ENCODE measurements around the gene MITF. TPM values are rescaled to one million over a fixed set of nuclear protein-coding genes. Genes with fewer than 3 reads are reported as not detected.

Gene MITF
- total RNA-seq, 1 experiment from 2014 or later: 1.9 TPM

DNA sequence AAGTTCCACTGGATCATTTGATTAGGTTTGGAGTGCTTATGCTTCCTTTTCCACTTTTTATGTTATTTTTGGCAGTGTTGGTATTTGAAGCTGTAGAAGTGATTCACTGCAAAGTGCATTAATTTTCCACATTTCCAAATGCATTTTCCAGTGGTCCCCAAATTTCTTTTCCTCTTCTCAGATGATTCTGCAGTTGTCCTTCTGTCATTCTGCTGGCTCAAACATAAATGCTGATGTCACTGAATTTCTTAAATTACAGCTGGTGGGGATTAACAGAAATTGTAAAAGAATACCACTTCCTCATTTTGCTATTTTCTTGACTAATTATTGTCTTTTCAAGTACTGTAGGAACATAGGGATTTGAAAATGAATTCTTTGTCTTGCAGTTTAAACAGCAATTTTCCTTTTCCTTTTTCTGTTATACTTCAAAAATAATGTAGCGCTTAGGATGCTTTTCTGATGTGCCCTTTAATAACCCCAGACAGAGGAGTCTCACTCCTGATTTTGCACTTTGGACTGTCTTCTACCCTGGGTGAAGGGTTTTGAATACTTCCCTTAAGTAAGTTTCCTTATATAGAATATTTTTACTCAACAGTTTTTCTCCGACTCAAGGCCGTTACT, 25.0 kb downstream of the MITF start:
- no peaks in the 10 kb centered on the region for H3K36me3 ChIP-seq (ENCODE audit: control insufficient read depth in 1 of 2, insufficient read depth in 2 of 2, low read length in 2 of 2)
- no TSS peak for BruUV-seq (replicated peaks)
- H3K4me2 ChIP-seq (ENCODE audit: low read length): no peak overlapping the region

DNA sequence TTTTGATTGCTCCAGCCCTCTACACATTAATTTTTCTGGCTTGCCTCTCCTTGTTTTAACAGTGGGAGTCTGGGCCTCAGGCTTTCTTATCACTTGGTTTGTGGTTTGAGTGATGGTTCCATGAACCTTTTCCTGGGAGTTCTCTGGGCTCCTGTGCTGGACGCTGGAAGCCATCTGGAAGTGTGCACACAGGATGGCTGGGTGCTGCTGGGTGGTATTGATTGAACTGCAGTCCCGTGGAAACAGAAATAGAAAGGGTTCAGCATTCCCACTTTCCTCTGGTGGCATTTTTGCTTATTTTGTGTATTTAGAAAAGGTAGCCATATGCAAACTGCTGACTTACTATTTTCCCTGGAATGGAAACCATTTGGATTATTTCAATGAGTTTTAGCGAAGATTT, 25.6 kb downstream of the MITF start:
- intact Hi-C loops (cut with micrococcal nuclease): no loop called here
- no peak overlapping the region for H2AFZ ChIP-seq (ENCODE audit: low read depth, low read length, poor library complexity, severe bottlenecking)
- RAD21 ChIA-PET (ENCODE audit: low non-redundant PET in 1 of 2, low total read pairs in 2 of 2, uncharacterized antibody in 2 of 2, unreplicated experiment in 2 of 2): no interaction called here
- H3K27ac ChIP-seq (ENCODE audit: low read depth, low read length): no peak overlapping the region
- H3K4me2 ChIP-seq (ENCODE audit: low read length): no peak overlapping the region
- H3K9me3 ChIP-seq (ENCODE audit: control insufficient read depth in 1 of 2, insufficient read depth in 1 of 2, low read depth in 1 of 2, low read length in 2 of 2): no peaks in the 10 kb centered on the region
- DNase-seq (ENCODE audit: low read depth, low spot score) (no peak), ATAC-seq (no peak)
- H3K4me1 ChIP-seq (ENCODE audit: control insufficient read depth in 1 of 2, insufficient read depth in 2 of 2, low read length in 2 of 2): no peaks in the 10 kb centered on the region
- H3K27me3 ChIP-seq (ENCODE audit: insufficient read depth, low read length): no peaks in the 10 kb centered on the region
- POLR2A ChIA-PET: no interaction called here
- no peak overlapping the region for H3K4me3 ChIP-seq (replicated peaks in 1 of 2; ENCODE audit: low read depth in 1 of 2, low read length in 2 of 2)
- H3K9ac ChIP-seq (ENCODE audit: low read length): no peak overlapping the region
- no peaks in the 10 kb centered on the region for H3K36me3 ChIP-seq (ENCODE audit: control insufficient read depth in 1 of 2, insufficient read depth in 2 of 2, low read length in 2 of 2)
- no TSS peak for BruUV-seq (replicated peaks)
- H4K20me1 ChIP-seq (ENCODE audit: insufficient read depth): no peaks in the 10 kb centered on the region
- CTCF ChIA-PET: no interaction called here
- no peaks in the 10 kb centered on the region for H3K79me2 ChIP-seq (ENCODE audit: insufficient read depth, low read length)
- H3K9me2 ChIP-seq (ENCODE audit: insufficient read depth): no peaks in the 10 kb centered on the region
- TF ChIP-seq EZH2 (IDR thresholded peaks at IDR 0.05): no peak
- TF ChIP-seq, protein P1, sequence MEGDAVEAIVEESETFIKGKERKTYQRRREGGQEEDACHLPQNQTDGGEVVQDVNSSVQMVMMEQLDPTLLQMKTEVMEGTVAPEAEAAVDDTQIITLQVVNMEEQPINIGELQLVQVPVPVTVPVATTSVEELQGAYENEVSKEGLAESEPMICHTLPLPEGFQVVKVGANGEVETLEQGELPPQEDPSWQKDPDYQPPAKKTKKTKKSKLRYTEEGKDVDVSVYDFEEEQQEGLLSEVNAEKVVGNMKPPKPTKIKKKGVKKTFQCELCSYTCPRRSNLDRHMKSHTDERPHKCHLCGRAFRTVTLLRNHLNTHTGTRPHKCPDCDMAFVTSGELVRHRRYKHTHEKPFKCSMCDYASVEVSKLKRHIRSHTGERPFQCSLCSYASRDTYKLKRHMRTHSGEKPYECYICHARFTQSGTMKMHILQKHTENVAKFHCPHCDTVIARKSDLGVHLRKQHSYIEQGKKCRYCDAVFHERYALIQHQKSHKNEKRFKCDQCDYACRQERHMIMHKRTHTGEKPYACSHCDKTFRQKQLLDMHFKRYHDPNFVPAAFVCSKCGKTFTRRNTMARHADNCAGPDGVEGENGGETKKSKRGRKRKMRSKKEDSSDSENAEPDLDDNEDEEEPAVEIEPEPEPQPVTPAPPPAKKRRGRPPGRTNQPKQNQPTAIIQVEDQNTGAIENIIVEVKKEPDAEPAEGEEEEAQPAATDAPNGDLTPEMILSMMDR (IDR thresholded peaks at IDR 0.05 in 2 of 3, conservative IDR thresholded peaks at IDR 0.05 in 1 of 3; ENCODE audit: borderline replicate concordance in 1 of 3, insufficient read depth in 1 of 3, low read depth in 2 of 3, low read length in 2 of 3): no peak
- TF ChIP-seq ELF1 (IDR thresholded peaks at IDR 0.05; ENCODE audit: borderline replicate concordance, low read depth): no peak
- TF ChIP-seq POLR2AphosphoS5 (IDR thresholded peaks at IDR 0.05; ENCODE audit: low read depth, low read length): no peak
- TF ChIP-seq, protein P2, sequence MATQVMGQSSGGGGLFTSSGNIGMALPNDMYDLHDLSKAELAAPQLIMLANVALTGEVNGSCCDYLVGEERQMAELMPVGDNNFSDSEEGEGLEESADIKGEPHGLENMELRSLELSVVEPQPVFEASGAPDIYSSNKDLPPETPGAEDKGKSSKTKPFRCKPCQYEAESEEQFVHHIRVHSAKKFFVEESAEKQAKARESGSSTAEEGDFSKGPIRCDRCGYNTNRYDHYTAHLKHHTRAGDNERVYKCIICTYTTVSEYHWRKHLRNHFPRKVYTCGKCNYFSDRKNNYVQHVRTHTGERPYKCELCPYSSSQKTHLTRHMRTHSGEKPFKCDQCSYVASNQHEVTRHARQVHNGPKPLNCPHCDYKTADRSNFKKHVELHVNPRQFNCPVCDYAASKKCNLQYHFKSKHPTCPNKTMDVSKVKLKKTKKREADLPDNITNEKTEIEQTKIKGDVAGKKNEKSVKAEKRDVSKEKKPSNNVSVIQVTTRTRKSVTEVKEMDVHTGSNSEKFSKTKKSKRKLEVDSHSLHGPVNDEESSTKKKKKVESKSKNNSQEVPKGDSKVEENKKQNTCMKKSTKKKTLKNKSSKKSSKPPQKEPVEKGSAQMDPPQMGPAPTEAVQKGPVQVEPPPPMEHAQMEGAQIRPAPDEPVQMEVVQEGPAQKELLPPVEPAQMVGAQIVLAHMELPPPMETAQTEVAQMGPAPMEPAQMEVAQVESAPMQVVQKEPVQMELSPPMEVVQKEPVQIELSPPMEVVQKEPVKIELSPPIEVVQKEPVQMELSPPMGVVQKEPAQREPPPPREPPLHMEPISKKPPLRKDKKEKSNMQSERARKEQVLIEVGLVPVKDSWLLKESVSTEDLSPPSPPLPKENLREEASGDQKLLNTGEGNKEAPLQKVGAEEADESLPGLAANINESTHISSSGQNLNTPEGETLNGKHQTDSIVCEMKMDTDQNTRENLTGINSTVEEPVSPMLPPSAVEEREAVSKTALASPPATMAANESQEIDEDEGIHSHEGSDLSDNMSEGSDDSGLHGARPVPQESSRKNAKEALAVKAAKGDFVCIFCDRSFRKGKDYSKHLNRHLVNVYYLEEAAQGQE (IDR thresholded peaks at IDR 0.05; ENCODE audit: low read depth): no peak
- TF ChIP-seq EZH2phosphoT487 (IDR thresholded peaks at IDR 0.05; ENCODE audit: borderline replicate concordance): no peak
- no peak for TF ChIP-seq TCF7L2 (IDR thresholded peaks at IDR 0.05; ENCODE audit: borderline replicate concordance, extremely low read depth, insufficient read depth, insufficient read length)
- TF ChIP-seq YY1 (IDR thresholded peaks at IDR 0.05; ENCODE audit: extremely low read depth, insufficient replicate concordance, low read depth, low read length): no peak
- no peak for TF ChIP-seq POLR2A (IDR thresholded peaks at IDR 0.05; ENCODE audit: borderline replicate concordance, extremely low read depth, insufficient read depth, insufficient read length)
- no peak for TF ChIP-seq FOSL1 (IDR thresholded peaks at IDR 0.05; ENCODE audit: low read depth)
- TF ChIP-seq RAD21 (IDR thresholded peaks at IDR 0.05; ENCODE audit: low read depth): no peak
- no peak for TF ChIP-seq JUND (IDR thresholded peaks at IDR 0.05)
- TF ChIP-seq, protein P3, sequence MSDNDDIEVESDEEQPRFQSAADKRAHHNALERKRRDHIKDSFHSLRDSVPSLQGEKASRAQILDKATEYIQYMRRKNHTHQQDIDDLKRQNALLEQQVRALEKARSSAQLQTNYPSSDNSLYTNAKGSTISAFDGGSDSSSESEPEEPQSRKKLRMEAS (IDR thresholded peaks at IDR 0.05): no peak
- TF ChIP-seq EGR1 (IDR thresholded peaks at IDR 0.05; ENCODE audit: low read depth): no peak
- no peak for TF ChIP-seq SIN3A (IDR thresholded peaks at IDR 0.05; ENCODE audit: low read depth)

More for the DNA sequence above, 25.0 kb downstream of the MITF start:
- intact Hi-C loops (cut with micrococcal nuclease): no loop called here
- Histone ChIP-seq H4K20me1 (ENCODE audit: insufficient read depth) (no peaks in the 10 kb centered on the region), H3K79me2 (ENCODE audit: insufficient read depth, low read length) (no peaks in the 10 kb centered on the region), H3K27me3 (ENCODE audit: insufficient read depth, low read length) (no peaks in the 10 kb centered on the region), H3K9me3 (ENCODE audit: control insufficient read depth in 1 of 2, insufficient read depth in 1 of 2, low read depth in 1 of 2, low read length in 2 of 2) (no peaks in the 10 kb centered on the region), H3K4me3 (replicated peaks in 1 of 2; ENCODE audit: low read depth in 1 of 2, low read length in 2 of 2) (no peak overlapping the region), H3K9me2 (ENCODE audit: insufficient read depth) (no peaks in the 10 kb centered on the region), H2AFZ (ENCODE audit: low read depth, low read length, poor library complexity, severe bottlenecking) (no peak overlapping the region), H3K9ac (ENCODE audit: low read length) (no peak overlapping the region), H3K4me1 (ENCODE audit: control insufficient read depth in 1 of 2, insufficient read depth in 2 of 2, low read length in 2 of 2) (no peaks in the 10 kb centered on the region), H3K27ac (ENCODE audit: low read depth, low read length) (no peak overlapping the region)
- POLR2A ChIA-PET: no interaction called here
- CTCF ChIA-PET: no interaction called here
- TF ChIP-seq POLR2AphosphoS5 (IDR thresholded peaks at IDR 0.05; ENCODE audit: low read depth, low read length): no peak
- DNase-seq (ENCODE audit: low read depth, low spot score) (no peak), ATAC-seq (no peak)
- RAD21 ChIA-PET (ENCODE audit: low non-redundant PET in 1 of 2, low total read pairs in 2 of 2, uncharacterized antibody in 2 of 2, unreplicated experiment in 2 of 2): no interaction called here

Data from HCT116 (cell line).